Stomach (tissue), 4 donors: ENCODE measurements around the gene NR3C1.

Experiments
- CTCF ChIP-seq, 7 experiments: fragments of 450-650 bp in 4 of 7; fragments of 200-600 bp in 3 of 7; sonication (generic) in 3 of 7; IDR thresholded peaks; one replicate each; pipeline ENCODE4 v1.5.1; 2016 to 2019; ENCODE audit warnings: antibody characterized with exemption in 7 of 7, control low read depth in 2 of 7, mild to moderate bottlenecking in 1 of 7
- POLR2A ChIP-seq, 4 donors: fragments of 450-650 bp; IDR thresholded peaks; one replicate each; pipeline ENCODE4 v1.6.1; 2016; ENCODE audit warnings: antibody characterized with exemption in 4 of 4, control low read depth in 2 of 4, mild to moderate bottlenecking in 1 of 4, moderate library complexity in 1 of 4

- TF ChIP-seq CTCF (IDR thresholded peaks at IDR 0.05) = no peak
- no peak for TF ChIP-seq POLR2A (IDR thresholded peaks at IDR 0.05)
Measured at GRCh38 chr5:143258559-143259253, 144.8 kb downstream of the NR3C1 start.
